ENCODE results near the gene KPTN.

DNA sequence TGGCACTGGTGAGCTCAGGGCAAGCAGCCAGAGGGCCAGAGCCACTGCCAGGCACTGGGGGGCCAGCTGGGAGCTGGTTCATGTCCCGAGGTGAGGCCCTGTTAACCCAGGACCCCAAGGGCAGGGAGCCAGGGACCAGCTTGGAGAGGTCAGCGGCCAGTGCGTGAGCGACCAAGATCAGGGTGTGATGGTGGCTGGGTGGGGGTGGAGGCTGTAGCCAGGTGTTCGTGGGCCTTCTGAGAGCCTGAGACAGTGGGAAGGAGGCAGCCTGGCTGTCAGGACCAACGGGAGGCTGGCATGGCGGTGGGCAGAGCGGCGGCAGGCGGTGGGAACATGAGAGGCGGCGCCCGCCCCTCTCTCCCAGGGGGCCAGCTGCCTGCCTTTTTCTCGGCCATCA, 8.1 kb upstream of the KPTN start:
- TF ChIP-seq, protein P1, sequence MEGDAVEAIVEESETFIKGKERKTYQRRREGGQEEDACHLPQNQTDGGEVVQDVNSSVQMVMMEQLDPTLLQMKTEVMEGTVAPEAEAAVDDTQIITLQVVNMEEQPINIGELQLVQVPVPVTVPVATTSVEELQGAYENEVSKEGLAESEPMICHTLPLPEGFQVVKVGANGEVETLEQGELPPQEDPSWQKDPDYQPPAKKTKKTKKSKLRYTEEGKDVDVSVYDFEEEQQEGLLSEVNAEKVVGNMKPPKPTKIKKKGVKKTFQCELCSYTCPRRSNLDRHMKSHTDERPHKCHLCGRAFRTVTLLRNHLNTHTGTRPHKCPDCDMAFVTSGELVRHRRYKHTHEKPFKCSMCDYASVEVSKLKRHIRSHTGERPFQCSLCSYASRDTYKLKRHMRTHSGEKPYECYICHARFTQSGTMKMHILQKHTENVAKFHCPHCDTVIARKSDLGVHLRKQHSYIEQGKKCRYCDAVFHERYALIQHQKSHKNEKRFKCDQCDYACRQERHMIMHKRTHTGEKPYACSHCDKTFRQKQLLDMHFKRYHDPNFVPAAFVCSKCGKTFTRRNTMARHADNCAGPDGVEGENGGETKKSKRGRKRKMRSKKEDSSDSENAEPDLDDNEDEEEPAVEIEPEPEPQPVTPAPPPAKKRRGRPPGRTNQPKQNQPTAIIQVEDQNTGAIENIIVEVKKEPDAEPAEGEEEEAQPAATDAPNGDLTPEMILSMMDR (IDR thresholded peaks at IDR 0.05) = no peak
- no peak for TF ChIP-seq POLR2A (IDR thresholded peaks at IDR 0.05)

Data from body of pancreas (tissue), 4 donors.